ENCODE measurements around the gene CCNL2.
"Not testable (repeated sequence)": the region's sequence is repeated elsewhere in the genome, so short reads cannot be mapped to it uniquely, and the experiment has no call there.

Gene CCNL2

DNA sequence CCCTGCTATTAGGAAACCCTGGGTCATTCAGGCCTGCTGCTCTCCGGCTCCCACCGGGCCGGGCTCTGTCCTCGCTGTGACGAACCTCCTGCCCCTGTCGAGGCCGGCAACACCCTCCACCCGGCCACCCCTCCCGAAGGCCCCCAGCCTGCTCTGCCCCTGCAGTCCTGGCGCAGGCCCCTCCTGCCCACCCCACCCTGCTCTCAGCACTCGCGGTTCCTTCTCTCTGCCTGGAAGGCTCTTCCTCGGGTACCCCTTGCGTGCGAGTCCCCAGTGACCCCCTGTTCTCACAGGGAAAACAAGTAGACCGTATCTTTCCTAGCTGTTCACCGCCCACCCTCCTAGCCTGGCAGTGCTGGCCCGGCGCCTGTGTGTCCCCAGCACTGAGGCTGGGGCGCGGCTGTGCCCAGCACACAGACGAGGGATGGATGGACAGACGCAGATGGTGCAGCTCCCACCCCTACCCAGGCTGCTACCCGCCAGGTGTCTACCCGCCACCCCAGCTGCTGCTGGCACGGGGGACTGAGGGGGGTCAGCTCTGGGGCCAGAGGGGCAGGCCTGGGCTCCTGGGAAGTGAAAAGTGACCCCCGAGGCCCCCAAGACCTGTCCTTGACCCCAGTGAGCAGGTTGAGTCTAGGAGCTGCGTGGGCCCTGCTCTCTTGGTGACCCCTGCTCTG lies 33.3 kb upstream of the CCNL2 start:
- no peak for DNase-seq (ENCODE audit: low spot score)

DNA sequence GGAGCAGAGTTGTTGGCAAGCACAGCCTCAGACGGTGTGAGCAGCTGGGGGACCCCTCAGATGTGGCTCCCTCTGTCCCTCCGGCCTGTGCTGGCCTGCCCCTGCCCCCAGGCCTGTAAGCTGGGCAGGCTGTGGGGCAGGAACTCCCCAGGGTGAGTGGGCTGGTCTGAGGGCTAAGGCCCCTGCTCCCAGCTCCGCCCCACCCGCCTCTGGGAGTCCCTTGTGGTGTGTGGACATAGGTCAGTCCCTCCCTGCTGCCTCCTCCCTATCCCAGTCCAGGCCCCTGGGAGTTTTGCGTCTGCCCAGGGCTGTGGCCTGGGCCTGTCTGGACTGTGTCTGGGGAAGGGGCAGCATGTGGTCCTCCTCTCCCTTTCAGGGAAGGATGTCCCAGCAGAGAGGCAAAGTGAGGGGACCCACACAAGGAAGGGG lies 32.7 kb upstream of the CCNL2 start:
- no peak for DNase-seq (ENCODE audit: low spot score)

DNA sequence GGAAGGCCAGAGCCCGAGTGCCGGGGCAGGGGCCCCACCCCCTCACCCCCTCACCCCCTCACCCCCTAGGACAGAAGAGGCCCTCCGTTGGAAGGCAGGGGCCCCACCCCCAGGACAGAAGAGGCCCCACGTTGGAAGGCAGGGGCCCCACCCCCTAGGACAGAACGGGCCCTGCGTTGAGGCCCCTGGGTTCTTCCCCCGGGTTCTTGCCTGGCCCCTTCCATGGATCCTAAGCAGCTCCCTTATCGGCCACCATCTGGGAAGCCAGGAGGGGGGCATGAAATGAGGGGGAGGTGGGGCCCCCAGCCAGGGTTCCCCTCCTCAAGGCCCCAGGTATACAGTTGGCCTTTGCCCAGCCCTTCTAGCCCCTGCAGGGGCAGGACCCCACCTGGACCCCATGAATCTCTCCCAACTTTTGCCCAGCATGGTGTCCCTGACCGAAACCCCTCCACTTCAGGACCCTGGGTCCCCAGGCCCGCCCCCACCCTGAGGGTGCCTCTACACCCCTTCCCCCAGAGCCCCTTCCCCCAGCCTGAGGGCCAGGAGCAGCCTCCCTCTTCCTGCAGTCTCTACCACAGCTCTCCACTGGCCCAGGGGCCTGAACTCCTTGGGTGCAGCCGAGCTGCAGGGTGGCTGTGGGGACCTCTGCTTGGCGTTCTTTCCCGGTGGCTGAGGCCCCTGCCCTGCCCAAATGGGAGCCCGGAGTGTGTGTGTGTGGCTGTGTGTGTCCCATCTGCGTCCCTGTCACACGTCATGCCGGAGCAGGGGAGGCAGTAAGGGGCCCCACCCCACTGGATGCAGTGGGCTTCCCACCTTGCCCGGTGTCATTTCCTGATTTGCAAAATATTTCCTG lies 32.1 kb upstream of the CCNL2 start:
- DNase-seq (ENCODE audit: low spot score) = no peak

DNA sequence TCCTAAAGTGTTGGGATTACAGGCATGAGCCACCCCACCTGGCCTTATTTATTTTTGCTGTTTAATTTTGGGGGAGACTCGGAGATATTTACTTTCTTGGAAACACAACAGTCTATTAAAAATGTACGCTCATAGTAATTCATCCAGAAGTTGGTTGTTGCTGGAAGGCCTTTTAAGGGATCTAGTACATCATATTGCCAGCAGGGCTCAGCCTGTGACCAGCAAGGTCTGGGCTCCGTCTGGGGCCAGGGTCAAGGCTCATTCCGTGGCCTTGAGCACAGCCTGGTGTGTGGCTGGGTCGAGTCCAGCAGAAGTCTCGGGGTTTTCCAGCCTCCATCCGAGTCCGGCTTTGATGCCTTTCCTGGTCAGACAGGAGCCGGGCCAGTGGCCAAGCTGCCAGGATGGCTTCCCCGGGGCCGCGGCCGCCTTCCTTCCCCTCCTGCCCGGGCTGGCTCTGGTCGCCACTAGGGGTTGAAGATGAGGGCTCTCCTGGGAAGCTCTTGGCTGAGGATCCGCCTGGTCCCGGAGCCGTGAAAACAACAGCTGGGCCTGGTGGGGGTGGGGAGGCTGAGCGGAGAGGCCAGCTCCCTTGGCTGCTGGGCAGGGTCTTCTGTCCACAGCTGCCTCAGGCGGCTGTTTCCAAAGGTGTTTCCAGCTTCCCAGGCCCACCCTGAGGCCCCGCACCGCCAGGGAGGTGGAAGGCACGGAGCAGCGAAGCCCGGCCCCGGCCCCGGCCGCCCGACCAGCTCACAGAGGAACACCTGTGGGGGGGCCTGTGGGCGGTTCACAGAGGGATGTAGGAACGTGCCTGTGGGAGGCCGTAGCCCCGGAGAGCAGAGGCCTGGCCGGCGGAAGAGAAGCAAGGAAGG lies 31.2 kb upstream of the CCNL2 start:
- no peak for DNase-seq (ENCODE audit: low spot score)

DNA sequence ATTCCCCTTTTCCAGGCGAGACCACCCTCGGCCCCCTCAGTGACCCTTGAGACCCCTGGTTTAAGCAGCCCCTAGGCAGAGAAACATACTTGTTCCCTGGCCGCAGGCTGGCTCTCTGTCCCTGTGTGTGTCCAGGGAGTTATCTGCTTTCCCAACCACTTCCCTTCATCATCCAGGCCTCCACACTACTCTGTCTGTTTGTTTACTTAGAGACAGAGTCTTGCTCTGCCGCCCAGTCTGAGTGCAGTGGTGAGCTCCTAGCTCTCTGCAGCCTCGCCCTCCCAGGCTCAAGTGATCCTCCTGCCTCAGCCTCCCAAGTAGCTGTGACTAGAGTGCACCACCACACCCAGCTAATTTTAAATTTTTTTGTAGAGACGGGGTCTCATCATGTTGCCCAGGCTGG lies 30.5 kb upstream of the CCNL2 start:
- no peak for DNase-seq (ENCODE audit: low spot score)

DNA sequence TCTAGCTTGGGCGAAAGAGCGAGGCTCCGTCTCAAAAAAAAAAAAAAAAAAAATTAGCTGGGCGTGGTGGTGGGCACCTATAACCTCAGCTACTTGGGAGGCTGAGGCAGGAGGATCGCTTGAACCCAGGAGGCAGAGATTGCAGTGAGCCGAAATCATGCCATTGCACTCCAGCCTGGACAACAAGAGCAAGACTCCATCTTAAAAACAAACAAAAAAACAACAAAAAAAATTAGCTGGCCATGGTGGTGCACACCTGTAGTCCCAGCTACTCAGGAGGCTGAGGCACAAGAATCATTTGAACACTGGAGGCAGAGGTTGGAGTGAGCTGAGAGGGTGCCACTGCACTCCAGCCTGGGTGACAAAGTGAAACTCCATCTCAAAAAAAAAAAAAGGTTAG lies 29.8 kb upstream of the CCNL2 start:
- not testable (repeated sequence) for DNase-seq (ENCODE audit: low spot score)

DNA sequence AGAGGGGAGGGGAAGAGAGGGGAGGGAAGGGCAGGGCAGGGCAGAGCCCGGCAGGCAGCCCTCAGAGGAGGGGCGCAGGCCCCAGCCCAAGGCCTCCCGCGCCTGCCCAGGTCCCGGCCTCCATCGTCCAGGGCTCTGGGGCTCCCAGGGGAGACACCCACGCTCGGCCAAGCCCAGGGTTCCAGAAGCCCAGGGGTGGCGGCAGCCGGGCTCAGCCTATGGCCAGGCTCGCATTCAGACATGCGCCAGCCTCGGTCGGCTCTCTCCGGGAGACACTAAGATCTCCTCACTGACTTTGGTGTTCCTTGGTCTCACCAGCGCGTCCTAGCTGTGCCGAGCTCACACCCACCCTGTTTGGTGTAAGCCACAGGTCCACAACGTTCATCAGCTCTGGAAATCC lies 29.0 kb upstream of the CCNL2 start:
- DNase-seq (ENCODE audit: low spot score) = no peak

DNA sequence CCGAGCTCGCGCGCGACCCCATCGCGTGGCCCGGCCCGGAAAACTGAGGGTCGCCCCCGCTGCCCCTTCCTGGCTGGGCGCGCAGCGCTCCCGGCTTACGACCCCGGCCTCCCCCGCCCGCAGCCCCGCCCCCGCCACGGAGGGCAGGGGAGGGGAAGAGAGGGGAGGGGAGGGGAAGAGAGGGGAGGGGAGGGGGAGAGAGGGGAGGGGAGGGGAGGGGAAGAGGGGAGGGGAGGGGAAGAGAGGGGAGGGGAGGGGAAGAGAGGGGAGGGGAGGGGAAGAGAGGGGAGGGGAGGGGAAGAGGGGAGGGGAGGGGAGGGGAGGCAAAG lies 28.6 kb upstream of the CCNL2 start:
- no peak for DNase-seq (ENCODE audit: low spot score)

DNA sequence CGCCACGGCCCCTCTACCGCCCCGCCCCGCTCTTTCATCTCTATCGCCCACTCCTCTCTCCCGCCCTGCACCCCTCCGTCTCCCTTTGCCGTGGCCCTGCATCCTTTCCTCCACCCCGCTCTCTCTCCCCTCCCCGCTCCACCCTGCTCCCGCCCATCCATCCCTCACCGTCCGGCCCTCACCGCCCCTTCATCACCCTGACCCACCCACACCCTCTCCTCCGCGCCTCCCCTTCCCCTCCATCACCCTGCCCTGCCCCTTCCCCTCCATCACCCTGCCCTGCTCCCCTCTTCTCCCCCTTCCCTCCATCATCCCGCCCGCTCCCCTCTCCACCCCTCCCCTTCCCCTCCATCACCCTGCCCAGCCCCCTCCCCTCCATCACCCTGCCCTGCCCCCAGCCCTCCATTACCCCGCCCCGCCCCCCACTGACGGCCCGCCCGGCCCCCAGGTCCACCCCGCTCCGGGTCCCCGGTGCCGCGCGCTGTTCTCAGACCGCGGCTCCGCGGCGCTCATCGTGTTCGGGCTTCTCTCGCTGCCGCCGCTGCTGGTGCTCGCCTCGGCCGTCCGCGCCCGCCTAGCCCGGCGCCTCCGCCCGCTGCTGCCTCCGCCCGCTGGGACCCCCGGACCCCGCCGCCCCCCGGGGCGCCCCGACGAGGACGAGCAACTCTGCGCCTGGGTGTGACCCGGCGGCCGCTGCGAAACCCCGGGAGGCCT lies 28.1 kb upstream of the CCNL2 start:
- no peak for DNase-seq (ENCODE audit: low spot score)

DNA sequence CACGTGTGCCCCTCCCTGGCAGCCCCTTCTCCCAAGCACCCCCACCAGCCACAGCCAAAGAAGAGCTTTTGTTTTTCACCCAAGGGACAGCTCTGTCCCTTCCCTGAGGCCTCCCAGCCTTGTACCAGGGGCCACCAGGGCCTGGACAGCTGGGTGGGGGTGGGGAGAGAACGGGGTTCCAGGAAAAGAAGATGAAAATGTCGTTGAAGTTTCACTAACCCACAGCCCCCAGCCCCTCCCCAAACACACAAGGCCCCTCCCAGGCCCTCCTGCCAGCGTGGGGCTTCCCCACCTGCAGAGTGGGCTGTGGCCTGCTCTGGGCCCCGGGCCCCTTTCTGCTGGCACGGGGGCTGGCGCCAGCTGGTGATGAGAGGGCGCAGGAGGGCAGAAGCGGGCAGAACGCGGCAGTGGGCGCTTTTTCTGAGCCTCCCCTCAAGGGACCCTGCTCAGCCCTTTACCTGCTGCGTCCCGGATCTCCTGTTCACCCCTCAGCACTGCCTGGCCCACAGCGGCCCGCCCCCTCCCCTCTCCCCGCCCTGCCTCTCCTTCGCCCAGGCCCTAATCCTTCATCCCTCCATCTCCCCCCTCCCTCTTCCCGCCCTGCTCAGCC lies 27.5 kb upstream of the CCNL2 start:
- no peak for DNase-seq (ENCODE audit: low spot score)

DNA sequence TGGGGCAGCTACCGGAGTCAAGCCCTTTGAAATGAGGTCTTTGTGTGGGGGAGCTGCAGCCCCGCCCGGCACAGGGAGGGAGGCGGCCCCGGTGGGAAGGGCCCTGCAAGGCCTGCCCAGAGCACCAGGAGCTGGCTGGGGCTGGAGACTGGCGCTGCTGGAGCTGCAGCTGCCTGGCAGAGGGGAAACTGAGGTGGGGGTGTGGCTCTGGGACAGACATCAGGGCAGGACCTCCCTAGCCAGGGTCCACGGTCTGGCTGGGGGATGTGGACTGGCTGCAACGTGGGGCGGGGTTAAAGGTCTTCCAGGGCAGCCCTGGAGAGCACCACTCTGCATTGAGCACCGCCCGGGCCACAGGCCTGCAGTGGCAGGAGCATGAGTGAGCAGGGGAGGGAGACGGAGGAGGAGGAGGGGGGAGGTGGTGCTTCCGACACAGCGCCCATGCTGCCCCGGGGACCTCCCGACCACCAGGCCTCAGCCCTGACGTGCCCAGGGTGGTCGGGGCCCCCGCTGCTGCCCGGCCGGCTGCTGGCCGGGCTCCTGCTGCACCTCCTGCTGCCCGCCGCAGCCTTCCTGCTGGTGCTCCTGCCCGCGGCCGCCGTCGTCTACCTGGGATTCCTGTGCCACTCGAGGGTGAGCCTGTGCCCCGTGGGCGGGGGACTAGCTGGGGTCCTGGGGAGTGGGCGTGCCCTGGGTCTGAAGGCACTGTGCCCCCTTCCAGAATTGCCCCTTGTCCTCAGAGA lies 26.8 kb upstream of the CCNL2 start:
- no peak for DNase-seq (ENCODE audit: low spot score)

DNA sequence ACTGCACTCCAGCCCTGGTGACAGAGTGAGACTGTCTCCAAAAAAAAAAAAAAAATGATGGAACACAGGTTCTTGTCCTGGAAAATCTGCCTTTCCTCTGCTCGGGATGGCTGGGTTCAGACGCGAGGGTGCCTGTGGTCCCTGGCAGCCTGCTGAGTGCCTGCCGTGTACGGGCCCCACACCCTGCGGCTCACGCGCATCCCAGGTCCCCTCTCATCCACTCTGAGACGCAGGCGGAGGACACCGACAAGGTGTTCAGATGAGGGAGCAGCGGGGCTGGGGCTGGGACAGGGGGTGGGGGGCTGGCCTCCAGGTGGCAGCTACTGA lies 26.3 kb upstream of the CCNL2 start:
- no peak for DNase-seq (ENCODE audit: low spot score)

DNA sequence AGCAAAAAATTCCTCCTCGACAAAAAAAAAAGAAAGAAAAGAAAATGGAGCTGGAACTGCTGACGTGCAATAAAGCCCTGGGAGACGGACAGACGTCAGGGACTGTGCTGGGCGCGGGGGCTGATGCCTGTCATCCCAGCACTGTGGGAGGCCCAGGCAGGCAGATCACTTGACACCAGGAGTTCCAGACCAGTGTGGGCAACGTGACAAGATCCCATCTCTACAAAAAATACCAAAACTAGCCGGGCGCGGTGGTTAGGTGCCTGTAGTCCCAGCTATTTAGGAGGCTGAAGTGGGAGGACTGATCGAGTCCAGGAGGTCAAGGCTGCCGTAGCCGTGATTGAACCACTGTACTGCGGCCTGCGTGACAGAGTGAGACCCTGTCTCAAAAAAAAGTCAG lies 25.6 kb upstream of the CCNL2 start:
- no peak for DNase-seq (ENCODE audit: low spot score)

DNA sequence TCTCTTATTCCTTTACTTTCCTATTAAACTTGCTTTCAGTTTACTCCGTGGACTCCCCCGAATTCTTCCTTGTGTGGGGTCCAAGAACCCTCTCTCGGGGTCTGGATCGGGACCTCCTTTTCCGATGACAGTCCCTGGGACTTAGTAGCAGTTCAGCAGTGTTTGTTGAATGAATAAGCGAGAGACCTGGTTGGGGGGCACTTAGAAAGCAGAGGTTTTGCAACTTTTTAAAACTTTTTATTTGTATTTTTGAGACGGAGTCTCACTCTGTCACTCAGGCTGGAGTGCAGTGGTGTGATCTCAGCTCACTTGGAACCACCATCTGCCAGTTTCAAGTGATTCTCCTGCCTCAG lies 24.1 kb upstream of the CCNL2 start:
- no peak for DNase-seq (ENCODE audit: low spot score)

DNA sequence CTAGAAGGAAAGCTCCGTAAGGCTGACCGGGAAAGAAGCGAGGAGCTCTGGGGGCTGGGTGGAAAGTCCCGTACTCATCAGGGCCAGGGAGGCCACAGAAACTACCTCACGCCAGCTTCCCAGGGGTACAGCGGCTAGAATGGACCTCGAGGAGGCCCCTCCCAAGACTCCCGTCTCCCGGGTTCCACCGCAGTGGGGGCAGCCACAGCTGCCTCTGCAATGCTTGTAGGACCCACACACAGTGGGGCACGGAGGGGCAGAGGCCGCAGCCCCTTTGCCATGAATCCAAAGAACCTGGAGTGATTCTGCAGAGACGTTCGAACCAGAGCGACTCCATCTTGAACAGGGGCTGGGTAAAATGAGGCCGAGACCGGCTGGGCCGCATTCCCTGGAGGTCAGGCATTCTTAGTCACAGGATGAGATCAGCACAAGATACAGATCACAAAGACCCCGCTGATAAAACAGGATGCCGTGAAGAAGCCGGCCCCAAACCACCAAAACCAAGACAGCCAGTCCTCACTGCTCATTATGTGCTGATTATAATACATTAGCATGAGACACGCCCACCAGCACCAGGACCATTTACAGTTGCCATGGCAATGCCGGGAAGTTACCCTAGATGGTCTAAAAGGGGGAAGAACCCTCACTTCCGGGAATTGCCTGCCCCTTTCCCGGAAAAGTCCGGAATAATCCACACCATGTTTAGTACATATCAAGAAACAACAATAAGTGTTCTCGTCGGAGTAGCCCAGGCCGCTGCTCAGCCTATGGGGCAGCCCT lies 23.5 kb upstream of the CCNL2 start:
- no peak for DNase-seq (ENCODE audit: low spot score)

DNA sequence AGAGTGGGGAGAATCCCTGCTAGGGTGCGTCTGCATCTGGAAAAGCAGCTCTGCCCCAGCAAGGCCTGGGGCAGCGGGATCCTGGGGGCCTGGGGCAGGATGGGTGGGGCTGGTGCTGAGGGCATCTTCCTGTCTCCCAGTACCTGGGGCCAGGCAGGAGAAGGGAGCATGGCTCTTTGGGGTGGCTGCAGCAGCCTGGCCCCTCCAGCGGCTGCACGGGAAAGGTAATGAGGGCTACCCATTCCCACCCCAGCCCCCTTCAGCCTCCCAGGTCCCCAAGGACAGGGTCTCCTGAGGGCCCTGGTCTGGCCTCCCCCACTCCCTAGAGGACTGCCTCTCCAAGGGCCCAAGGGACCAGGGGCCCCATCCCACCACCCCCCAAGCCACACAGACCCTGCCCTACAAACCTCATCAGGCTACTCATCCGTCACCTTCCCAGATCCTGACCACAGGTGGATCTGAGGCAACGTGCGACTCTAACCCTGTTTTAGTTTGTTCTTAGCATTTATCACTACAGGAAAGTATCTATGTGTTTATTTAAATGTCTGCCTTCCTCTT lies 22.9 kb upstream of the CCNL2 start:
- DNase-seq (ENCODE audit: low spot score) = no peak

DNA sequence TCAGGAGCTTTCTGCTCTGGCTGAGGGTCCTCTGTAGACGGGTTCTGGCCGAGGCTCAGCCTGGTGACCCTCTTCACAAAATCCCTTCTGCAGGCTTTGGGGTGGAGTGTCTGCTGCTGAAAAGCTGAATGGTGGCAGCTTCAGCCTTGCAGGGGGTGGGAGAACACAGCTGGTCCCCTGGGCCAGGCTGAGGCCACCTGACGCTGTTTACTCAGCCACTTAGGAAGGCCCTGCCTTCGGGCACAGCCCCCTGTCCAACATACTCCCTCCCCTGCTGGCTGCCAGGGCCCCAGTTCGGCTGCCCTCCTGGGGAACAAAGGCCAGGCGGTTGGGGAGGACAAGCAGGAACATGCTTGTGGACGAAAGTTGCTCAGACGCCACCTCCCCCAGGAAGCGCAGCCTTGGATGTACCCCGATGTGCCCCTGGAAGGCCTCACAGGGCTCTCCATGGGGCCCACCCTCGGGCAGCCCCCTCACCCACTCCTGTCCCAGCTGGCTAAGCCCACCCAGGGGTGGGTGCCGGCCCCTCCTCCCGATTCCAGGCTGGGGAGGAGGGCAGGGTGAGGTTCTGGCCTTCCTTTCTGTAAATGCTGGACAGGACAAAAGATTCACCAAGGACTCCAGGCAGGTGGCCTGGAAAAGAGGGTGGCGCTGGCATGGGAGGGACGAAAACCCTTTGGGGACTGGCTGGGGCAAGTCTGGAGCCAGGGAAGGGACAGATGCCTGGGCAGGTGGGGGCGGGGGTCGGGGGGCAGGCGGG lies 22.2 kb upstream of the CCNL2 start, which contains the start of gene ANKRD65:
TSS of gene ANKRD65 (minus strand) at position 130 of the 760 bp plus-strand sequence. CDS start 271 bp downstream, outside the sequence.
- DNase-seq (ENCODE audit: low spot score) = no peak

DNA sequence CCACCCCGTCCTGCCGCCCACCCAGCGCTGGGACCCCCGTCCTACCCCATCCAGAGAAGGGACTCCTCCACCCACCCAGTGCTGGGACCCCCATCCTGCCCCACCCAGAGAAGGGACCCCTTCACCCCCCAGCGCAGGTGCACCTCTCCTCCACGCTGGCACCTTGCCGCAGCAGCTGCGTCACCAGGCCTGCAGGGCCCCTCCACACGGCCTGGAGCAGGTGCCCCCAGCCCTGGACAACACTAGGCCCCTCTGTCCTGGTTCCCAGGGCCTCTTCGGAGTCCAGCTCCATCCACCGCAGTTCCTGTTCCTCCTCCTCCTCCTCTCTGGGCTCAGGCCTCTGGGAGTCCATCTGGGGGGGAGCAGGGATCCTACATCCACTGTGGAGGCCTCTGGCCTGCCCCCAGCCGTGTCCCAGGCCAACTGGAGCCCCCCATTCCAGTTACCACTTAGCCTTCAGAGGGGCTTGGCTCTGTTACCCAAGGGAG lies 21.6 kb upstream of the CCNL2 start:
- DNase-seq (ENCODE audit: low spot score) = no peak

All from RKO (cell line).